Measurements from ENCODE around the gene NIPBL. TPM values are rescaled to one million over a fixed set of nuclear protein-coding genes. Genes with fewer than 3 reads are reported as not detected.
"Not testable (repeated sequence)": the region's sequence is repeated elsewhere in the genome, so short reads cannot be mapped to it uniquely, and the experiment has no call there.

The NIPBL gene, protein sequence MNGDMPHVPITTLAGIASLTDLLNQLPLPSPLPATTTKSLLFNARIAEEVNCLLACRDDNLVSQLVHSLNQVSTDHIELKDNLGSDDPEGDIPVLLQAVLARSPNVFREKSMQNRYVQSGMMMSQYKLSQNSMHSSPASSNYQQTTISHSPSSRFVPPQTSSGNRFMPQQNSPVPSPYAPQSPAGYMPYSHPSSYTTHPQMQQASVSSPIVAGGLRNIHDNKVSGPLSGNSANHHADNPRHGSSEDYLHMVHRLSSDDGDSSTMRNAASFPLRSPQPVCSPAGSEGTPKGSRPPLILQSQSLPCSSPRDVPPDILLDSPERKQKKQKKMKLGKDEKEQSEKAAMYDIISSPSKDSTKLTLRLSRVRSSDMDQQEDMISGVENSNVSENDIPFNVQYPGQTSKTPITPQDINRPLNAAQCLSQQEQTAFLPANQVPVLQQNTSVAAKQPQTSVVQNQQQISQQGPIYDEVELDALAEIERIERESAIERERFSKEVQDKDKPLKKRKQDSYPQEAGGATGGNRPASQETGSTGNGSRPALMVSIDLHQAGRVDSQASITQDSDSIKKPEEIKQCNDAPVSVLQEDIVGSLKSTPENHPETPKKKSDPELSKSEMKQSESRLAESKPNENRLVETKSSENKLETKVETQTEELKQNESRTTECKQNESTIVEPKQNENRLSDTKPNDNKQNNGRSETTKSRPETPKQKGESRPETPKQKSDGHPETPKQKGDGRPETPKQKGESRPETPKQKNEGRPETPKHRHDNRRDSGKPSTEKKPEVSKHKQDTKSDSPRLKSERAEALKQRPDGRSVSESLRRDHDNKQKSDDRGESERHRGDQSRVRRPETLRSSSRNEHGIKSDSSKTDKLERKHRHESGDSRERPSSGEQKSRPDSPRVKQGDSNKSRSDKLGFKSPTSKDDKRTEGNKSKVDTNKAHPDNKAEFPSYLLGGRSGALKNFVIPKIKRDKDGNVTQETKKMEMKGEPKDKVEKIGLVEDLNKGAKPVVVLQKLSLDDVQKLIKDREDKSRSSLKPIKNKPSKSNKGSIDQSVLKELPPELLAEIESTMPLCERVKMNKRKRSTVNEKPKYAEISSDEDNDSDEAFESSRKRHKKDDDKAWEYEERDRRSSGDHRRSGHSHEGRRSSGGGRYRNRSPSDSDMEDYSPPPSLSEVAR (N-terminal part only)
- total RNA-seq: 10 to 100 TPM; 36.7 to 38.3 TPM

DNA sequence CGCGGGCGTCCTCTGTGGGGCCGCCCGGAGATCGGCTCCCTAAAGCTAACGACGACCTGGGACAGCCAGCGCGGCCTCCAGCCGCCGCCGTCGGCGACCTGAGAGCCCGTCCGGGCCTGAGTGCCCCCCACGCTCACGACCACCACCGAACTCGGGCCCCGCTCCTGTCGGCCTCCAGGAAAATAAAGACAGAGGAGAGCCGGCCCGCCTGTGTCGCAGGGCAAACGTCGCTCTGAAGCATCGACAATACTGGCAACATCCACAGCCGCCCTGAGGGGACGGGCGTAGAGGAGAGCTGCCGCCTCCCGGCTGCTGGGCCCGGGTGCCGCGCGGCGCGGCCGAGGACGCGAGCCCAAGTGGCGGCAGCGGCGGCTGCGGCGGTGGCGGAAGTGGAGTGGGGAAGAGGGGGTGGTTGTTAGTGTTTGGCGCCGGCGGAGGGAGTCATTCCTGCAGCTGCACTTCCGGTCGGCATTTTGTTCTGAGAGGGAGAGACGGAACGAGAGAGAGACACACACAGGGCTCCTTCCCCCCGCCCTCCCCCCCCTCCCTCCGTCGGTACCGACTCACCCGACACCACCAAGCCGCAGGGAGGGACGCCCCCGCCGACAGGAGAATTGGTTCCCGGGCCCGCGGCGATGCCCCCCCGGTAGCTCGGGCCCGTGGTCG lies at the start of gene NIPBL:
Gene NIPBL (plus strand): TSS at position 471 of the 666 bp plus-strand sequence. CDS start 76,928 bp downstream, outside the sequence.
- Mint-ChIP-seq H3K4me3 (peak within 1 kb of the TSS; percentile 83), H3K4me1 (ENCODE audit: low read depth) (peaks cover 27% of the 10 kb centered on the region), H3K9me3 (no peaks in the 10 kb centered on the region), H3K27ac (peak within 1 kb of the TSS; percentile 96), H3K27me3 (ENCODE audit: low read depth) (no peaks in the 10 kb centered on the region), H3K36me3 (ENCODE audit: low read depth) (peaks cover 17% of the 10 kb centered on the region)
- CTCF ChIA-PET: interaction anchor here (0.7 to 1.0 kb wide), 3 partner anchors 10 to 186 kb away, joined by 3 to 4 read pairs (median 3); no protein-coding TSS in a partner anchor
- intact Hi-C loops (cut with micrococcal nuclease): loop anchor here (2.0 to 10.0 kb wide), 9 partner anchors 51 to 1959 kb away; partner anchors contain the start of genes BRIX1, CPLANE1, IL7R and LMBRD2
- peak; percentile 94 for DNase-seq

DNA sequence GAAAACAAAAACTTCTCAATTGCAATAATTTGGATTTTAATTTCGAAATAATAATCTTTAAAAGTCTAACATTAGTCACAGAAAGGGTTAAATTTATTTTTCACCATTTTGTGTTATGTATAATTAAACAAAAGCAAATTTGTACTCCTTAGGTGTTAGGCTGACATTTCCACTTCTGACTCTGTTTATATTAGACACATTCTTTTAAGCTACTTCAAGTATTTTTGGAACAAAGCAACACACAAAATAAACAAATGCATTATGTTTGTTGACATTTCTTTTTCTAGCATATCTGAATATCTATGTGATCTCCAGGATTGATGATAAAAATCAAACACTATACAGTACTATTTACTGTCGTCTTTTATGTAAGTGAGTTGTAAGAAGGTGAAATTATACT lies 44.3 kb upstream of the NIPBL start:
- Mint-ChIP-seq H3K4me1 (ENCODE audit: low read depth) (no peaks in the 10 kb centered on the region), H3K27ac (no peak overlapping the region), H3K27me3 (ENCODE audit: low read depth) (no peaks in the 10 kb centered on the region), H3K9me3 (no peaks in the 10 kb centered on the region), H3K36me3 (ENCODE audit: low read depth) (no peaks in the 10 kb centered on the region), H3K4me3 (no peak overlapping the region)
- intact Hi-C loops (cut with micrococcal nuclease): no loop called here
- CTCF ChIA-PET: no interaction called here
- no peak for DNase-seq

DNA sequence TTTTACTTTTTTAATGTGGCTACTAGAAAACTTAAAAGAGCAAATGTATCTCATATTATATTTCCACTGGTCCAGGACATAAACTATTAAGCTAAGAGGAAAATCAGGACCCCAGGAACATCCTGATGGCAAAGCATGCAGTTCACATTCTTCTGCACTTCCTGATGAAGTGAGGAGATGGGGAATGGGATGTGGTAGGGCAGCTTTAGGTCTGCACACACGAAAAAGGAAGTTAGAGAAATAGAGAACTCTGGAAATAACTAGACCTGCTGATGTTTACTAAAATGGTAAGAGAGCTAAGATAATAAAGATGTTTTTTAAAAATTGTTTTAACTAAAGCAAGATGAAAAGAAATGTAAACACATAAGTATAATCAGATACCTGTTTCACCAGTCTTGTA lies 39.7 kb upstream of the NIPBL start:
- Mint-ChIP-seq H3K27ac (no peak overlapping the region), H3K4me1 (ENCODE audit: low read depth) (no peaks in the 10 kb centered on the region), H3K36me3 (ENCODE audit: low read depth) (peaks cover 1% of the 10 kb centered on the region), H3K4me3 (no peak overlapping the region), H3K9me3 (no peaks in the 10 kb centered on the region), H3K27me3 (ENCODE audit: low read depth) (no peaks in the 10 kb centered on the region)
- intact Hi-C loops (cut with micrococcal nuclease): no loop called here
- CTCF ChIA-PET: no interaction called here
- no peak for DNase-seq

DNA sequence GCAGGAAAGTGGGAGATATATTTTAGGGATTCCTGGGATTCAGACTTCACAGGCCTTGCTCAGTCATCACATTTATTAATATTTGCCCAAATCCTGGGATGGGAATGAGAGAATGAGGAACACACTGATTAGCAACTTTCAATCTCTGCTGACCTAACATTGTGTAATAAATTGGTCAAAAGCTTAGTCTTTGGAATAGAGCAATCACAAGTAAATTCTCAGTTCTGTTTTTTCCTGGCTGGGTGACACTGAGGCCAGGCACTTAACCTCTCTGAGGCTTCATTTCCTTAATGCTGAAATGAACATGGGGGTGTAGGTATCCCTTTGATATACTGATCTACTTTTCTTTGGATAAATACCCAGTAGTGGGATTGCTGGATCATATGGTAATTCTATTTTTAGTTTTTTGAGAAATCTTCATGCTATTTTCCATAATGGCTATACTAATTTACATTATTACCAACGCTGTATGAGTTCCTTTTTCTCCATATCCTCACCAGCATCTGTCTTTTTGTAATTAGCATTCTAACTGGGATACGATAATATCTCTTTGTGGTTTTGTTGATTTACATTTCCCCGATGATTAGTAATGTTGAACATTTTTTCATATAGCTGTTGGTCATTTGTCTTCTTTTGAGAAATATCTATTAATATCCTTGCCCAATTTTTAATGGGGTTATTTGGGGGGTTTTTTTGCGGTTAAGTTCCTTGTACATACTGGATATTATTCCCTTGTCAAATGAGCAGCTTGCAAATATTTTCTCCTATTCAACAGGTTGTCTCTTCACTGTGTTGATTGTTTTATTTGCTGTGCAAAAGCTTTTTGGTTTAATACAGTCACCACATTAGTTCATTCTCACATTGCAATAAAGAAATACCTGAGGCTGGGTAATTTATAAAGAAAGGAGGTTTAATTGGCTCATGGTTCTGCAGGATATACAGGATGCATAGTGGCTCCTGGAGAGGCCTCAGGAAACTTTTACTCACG lies 36.8 kb upstream of the NIPBL start:
- no peak for DNase-seq
- CTCF ChIA-PET: no interaction called here
- H3K4me3 Mint-ChIP-seq: no peak overlapping the region
- H3K27ac Mint-ChIP-seq: no peak overlapping the region
- no peaks in the 10 kb centered on the region for H3K9me3 Mint-ChIP-seq
- H3K4me1 Mint-ChIP-seq (ENCODE audit: low read depth): peaks cover 9% of the 10 kb centered on the region
- H3K36me3 Mint-ChIP-seq (ENCODE audit: low read depth): peaks cover 1% of the 10 kb centered on the region
- H3K27me3 Mint-ChIP-seq (ENCODE audit: low read depth): no peaks in the 10 kb centered on the region
- intact Hi-C loops (cut with micrococcal nuclease): no loop called here

DNA sequence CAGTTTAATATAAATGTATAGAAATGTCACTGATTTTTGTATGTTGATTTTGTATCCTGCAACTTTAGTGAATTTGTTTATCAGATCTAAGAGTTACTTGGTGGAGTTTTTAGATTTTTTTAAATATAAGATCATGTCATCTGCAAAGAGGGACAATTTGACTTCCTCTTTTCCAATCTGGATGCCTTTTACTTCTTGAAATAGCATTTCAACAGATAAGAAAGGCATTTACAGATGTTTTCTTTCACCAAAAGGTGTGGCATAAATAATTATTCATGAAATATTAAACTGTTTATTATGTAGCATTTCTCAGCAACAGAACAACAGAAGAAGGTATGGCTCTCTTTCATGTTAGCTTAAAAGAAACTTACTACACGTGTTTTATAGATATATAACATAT lies 34.9 kb upstream of the NIPBL start:
- no peaks in the 10 kb centered on the region for H3K9me3 Mint-ChIP-seq
- peaks cover 1% of the 10 kb centered on the region for H3K36me3 Mint-ChIP-seq (ENCODE audit: low read depth)
- H3K27ac Mint-ChIP-seq: no peak overlapping the region
- DNase-seq: no peak
- no peaks in the 10 kb centered on the region for H3K27me3 Mint-ChIP-seq (ENCODE audit: low read depth)
- CTCF ChIA-PET: no interaction called here
- peaks cover 10% of the 10 kb centered on the region for H3K4me1 Mint-ChIP-seq (ENCODE audit: low read depth)
- intact Hi-C loops (cut with micrococcal nuclease): no loop called here
- no peak overlapping the region for H3K4me3 Mint-ChIP-seq

DNA sequence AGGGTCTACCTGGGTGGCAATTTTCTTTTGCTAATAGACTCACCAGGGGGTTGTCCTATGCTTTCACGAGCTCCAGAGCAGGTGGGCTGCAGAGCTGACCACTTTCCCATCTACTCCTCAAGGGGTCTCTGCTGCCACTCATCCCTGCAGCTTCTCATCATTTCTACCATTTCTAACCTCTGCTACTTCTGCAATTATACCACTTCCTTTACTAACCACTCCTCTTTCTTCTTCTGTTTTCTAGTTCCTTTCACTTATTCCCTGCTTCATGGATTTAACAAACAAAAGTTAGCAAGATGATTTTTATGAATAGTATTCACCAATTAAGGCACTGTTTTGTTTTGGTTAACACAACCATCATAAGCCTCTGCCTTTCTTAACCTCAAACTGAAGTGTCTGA lies 34.5 kb upstream of the NIPBL start:
- peaks cover 10% of the 10 kb centered on the region for H3K4me1 Mint-ChIP-seq (ENCODE audit: low read depth)
- no peak overlapping the region for H3K27ac Mint-ChIP-seq
- H3K4me3 Mint-ChIP-seq: no peak overlapping the region
- no peak for DNase-seq
- CTCF ChIA-PET: interaction anchor here (0.6 kb wide), 1 partner anchor 113 kb away, joined by 3 read pairs; no protein-coding TSS in a partner anchor
- no peaks in the 10 kb centered on the region for H3K9me3 Mint-ChIP-seq
- peaks cover 1% of the 10 kb centered on the region for H3K36me3 Mint-ChIP-seq (ENCODE audit: low read depth)
- intact Hi-C loops (cut with micrococcal nuclease): no loop called here
- no peaks in the 10 kb centered on the region for H3K27me3 Mint-ChIP-seq (ENCODE audit: low read depth)

DNA sequence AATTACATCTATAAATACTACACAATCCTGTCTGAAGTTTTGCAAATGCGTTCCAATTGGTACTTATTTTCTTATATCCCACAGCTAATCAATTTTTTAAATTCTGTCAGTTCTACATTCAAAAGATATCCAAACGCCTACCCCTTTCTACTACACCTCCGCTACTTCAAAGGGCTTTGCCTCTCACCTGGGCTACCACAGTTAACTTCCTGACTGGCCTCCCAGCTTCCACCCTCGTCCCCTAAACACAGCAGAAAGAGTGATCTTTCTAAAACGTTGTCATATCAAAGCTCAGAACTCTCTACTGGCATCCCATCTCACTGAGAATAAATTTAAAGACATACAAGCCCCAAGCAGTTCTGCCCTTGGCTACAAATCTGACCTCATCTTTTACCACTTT lies 32.3 kb upstream of the NIPBL start:
- Mint-ChIP-seq H3K4me1 (ENCODE audit: low read depth) (peaks cover 10% of the 10 kb centered on the region), H3K36me3 (ENCODE audit: low read depth) (peaks cover 1% of the 10 kb centered on the region), H3K27ac (no peak overlapping the region), H3K27me3 (ENCODE audit: low read depth) (no peaks in the 10 kb centered on the region), H3K9me3 (no peaks in the 10 kb centered on the region), H3K4me3 (no peak overlapping the region)
- CTCF ChIA-PET: no interaction called here
- intact Hi-C loops (cut with micrococcal nuclease): no loop called here
- no peak for DNase-seq

DNA sequence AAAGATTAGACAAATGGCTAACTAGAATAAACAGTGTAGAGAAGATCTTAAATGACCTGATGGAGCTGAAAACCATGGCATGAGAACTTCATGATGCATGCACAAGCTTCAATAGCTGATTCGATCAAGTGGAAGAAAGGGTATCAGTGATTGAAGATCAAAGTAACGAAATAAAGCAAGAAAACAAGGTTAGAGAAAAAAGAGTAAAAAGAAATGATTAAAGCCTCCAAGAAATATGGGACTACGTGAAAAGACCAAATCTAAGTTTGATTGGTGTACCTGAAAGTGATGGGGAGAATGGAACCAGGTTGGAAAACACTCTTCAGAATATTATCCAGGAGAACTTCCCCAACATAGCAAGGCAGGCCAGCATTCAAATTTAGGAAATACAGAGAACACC lies 28.0 kb upstream of the NIPBL start:
- H3K4me1 Mint-ChIP-seq (ENCODE audit: low read depth); H3K9me3 Mint-ChIP-seq; intact Hi-C loops (cut with micrococcal nuclease); H3K27ac Mint-ChIP-seq; H3K4me3 Mint-ChIP-seq; DNase-seq; H3K36me3 Mint-ChIP-seq (ENCODE audit: low read depth); H3K27me3 Mint-ChIP-seq (ENCODE audit: low read depth): not testable (repeated sequence)
- CTCF ChIA-PET: interaction anchor here (0.6 kb wide), 1 partner anchor 148 kb away, joined by 3 read pairs; no protein-coding TSS in a partner anchor

DNA sequence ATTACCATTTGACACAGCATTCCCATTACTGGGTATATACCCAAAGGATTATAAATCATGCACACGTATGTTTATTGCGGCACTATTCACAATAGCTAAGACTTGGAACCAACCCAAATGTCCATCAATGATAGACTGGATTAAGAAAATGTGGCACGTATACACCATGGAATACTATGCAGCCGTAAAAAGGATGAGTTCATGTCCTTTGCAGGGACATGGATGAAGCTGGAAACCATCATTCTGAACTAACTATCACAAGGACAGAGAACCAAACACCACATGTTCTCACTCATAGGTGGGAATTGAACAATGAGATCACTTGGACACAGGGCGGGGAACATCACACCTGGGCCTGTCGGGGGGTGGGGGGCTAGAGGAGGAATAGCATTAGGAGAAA lies 23.7 kb upstream of the NIPBL start:
- H3K36me3 Mint-ChIP-seq (ENCODE audit: low read depth); DNase-seq; H3K27ac Mint-ChIP-seq; CTCF ChIA-PET; H3K9me3 Mint-ChIP-seq; H3K4me1 Mint-ChIP-seq (ENCODE audit: low read depth); H3K4me3 Mint-ChIP-seq; intact Hi-C loops (cut with micrococcal nuclease); H3K27me3 Mint-ChIP-seq (ENCODE audit: low read depth): not testable (repeated sequence)

DNA sequence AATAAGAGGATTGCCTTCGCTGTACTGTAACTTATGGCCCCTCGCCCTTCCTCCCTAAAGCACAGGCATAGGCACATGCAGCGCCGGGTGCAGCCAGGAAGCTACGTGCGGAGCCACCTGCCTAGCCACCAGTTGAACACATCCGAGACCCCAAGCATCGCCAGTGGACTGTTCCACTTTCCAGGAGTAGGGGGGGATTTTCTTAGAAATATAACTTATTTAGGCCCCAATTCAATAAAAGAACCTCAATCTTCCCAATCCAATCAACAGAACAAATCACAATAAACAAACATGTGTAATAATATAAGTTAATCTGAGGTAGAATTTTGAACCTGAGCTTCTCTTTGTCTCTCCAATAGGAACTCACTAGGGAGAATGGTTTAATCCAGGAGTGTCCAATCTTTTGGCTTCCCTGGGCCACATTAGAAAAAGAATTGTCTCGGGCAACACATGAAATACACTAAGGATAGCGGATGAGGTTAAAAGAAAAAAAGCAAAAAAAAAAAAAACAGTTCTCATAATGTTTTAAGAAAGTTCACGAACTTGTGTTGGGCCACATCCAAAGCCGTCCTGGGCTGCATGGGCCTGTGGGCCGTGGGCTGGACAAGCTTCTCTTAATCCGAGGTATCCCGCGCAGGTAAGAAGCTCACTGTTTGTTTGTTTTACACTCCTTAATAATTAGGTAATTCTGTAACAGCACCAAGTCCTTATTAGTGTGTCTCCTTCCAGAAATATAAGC lies 22.0 kb upstream of the NIPBL start:
- Mint-ChIP-seq H3K4me1 (ENCODE audit: low read depth) (peaks cover 2% of the 10 kb centered on the region), H3K27me3 (ENCODE audit: low read depth) (peaks cover 8% of the 10 kb centered on the region), H3K9me3 (peaks cover 2% of the 10 kb centered on the region), H3K27ac (no peak overlapping the region), H3K4me3 (no peak overlapping the region), H3K36me3 (ENCODE audit: low read depth) (no peaks in the 10 kb centered on the region)
- DNase-seq: no peak
- intact Hi-C loops (cut with micrococcal nuclease): no loop called here
- CTCF ChIA-PET: interaction anchor here (1.3 kb wide), 1 partner anchor 13 kb away, joined by 6 read pairs; no protein-coding TSS in a partner anchor

Measured in activated naive CD4-positive, alpha-beta T cell treated with anti-CD3 and anti-CD28 coated beads for 36 hours (primary cell).